Right ventricle myocardium superior (tissue), 1 donor: ENCODE measurements around the gene HSFY2. TPM values are rescaled to one million over a fixed set of nuclear protein-coding genes. Genes with fewer than 3 reads are reported as not detected.
"Not testable (repeated sequence)": the region's sequence is repeated elsewhere in the genome, so short reads cannot be mapped to it uniquely, and the experiment has no call there.

Experiments used
- ATAC-seq: fragments of 200-7000 bp; cut with Tn5 transposase; one replicate; pipeline ENCODE4 v1.9.1; 2020; ENCODE audit warnings: mild to moderate bottlenecking; ENCODE audit not compliant: poor library complexity
- DNase-seq: peaks from one replicate; pipeline ENCODE4 v3.0.0-alpha.2; 2020
- intact Hi-C: fragments of 100-400 bp; cut with DNase I; formaldehyde crosslinking; loops from one replicate; pipeline ENCODE4 v1.11.2; 2022
- long read RNA-seq: library from polyadenylated mRNA; unstranded; transcript quantifications from one replicate; pipeline ENCODE4 v2.0.0, GENCODE V29; 2021
- total RNA-seq: library from RNA; stranded (reverse); fragmentation: NEBNext Ultra II Directional; extraction: Animal tissue kit (Norgen Biotek cat#: 25700); gene quantifications from one replicate; pipeline ENCODE4 v1.2.1, GENCODE V29; 2021
- donor health status: DM: no; HTN: yes; CAD: no; lungs with severe emphysema.

The HSFY2 gene
- not detected for total RNA-seq
- long read RNA-seq: 0 reads

GRCh38 chrY:18773635-18774034 is at the start of gene HSFY2:
TSS of gene HSFY2 (minus strand) at chrY:18773735. CDS start at chrY:18773618, 117 bp downstream.
- intact Hi-C loops, ATAC-seq, DNase-seq: not testable (repeated sequence)

- ATAC-seq, intact Hi-C loops, DNase-seq: not testable (repeated sequence)
These were observed 42.2 kb upstream of the HSFY2 start for GRCh38 chrY:18815751-18816150.

DNA sequence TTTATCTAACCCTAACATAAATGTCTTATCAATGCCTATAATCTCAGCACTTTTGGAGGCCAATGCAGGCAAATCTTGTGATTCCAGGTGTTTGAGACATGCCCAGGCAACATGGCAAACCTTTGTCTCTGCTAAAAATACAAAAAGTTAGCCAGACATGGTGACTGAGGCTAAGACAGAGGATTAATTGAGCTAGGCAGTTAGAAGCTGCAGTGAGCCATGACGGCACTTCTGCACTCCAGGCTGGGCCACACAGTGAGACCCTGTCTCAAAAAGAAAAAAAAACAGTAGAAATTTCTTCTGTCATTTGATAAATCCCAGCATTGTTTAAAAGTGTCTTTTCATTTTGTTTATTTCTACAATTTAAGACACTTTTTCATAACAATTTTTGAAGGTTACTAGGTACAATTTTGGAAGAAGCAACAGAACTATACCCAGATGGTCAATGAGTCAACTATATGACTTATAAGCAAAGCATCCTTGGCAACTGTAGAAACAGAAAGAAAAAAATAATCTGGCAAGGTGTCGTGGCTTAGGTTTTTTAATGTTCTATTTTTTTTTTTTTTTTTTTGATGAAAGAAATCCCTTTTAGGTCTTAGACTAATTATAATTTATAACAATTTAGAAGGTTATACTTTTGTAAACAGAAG is 15.3 kb upstream of the HSFY2 start:
- intact Hi-C loops, ATAC-seq: not testable (repeated sequence)

DNA sequence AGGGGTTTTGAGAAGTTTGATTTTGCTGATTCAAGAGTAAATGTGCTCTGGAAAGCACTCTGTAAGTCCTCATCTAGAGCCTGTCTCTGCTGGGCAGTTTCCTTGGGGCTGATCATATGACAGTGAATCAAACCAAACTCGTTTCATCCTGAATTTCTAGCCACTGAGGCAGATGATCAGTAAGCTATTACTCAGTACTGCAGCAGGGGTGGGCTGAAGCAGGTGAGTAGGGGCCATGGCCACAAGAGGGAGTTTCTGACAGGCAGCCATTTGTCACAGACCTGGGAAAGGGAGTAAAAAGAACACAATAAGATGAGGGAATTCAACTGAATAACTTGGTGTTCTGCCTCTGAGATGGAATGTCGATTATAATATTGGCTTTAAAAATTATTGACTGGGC is 19.5 kb downstream of the HSFY2 start:
- intact Hi-C loops, ATAC-seq, DNase-seq: not testable (repeated sequence)

More for the DNA sequence above, 15.3 kb upstream of the HSFY2 start:
- DNase-seq: not testable (repeated sequence)

DNA sequence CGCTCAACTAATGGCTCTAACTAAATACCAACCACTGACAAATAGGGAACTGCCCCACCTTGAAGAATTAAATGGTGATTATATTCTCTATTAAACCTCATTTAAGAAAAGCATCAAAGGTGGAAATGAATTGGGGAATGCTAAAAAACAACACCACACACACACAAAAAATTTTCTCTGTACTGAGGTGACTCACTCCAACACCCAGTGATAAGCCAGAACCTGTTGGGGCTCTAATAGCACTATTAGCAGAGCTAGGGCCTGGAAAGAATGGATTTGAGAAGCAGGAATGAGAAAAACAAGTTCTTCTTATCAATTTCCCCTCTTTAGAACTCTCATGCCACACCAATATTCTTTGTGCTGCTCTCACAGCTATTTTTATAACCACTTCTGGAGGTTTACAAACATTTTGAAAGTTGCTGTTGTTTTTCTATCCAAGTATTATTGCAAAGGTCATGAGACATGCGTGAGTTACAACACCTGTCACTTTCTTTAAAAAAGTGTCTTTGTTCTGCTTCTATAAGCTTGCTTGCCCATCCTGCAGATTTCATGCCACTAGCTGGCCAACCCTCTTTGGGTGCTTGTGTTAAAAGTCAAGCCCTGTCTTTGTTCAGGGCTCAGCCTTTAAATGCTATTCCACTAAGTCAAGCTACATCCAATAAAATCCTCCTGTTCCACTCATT is 20.3 kb downstream of the HSFY2 start:
- DNase-seq, ATAC-seq, intact Hi-C loops: not testable (repeated sequence)

- ATAC-seq, intact Hi-C loops, DNase-seq: not testable (repeated sequence)
These were observed 49.8 kb downstream of the HSFY2 start for GRCh38 chrY:18723714-18724113.

Other genes with a start within 250 kb of the HSFY2 start
- gene HSFY1, start 227.0 kb downstream of the HSFY2 start, total RNA-seq: not detected